SU-DHL-6 (cell line): Measurements from ENCODE around the gene CNTNAP5.

Experiments
- EZH2phosphoT487 ChIP-seq: fragments of 200-600 bp; sonication (generic), shearing (Covaris generic); conservative IDR thresholded peaks from 2 replicates; pipeline ENCODE4 v1.6.1; 2018; ENCODE audit warnings: mild to moderate bottlenecking, antibody characterized with exemption, low read length, moderate library complexity, mixed read lengths
- TF ChIP-seq, protein P1 (sequence below): fragments of 200-600 bp; sonication (generic); IDR thresholded peaks from one replicate; pipeline ENCODE4 v1.5.1; 2017; ENCODE audit warnings: antibody characterized with exemption, mild to moderate bottlenecking, low read length, moderate library complexity; ENCODE audit not compliant: insufficient read depth, poor library complexity, severe bottlenecking

DNA sequence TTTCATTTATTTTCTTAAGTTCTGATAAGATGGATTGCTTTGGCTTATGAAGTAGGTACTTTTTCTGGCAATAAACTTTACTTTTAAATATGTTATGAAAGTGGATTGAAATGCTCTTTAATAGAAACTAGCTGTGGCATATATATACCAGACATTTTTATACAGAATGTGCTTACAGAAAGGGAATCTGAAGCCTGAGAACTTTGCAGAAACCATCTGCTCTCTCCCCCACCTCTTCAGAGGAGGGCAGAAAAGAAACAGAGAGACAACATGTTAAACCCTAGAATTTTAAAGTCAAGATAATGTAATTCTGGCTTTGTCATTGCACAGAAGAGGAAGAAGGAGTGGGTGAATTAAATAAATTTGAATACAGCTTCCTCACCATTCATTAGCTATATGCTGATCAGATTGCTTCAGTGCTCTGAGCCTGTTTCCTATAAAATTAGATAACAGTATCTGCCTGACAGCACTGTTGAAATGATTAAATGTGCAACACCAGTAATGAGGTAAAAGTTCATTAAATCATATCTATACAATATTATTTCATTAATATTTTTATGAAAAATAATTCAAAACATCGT is 247.3 kb downstream of the CNTNAP5 start:
- TF ChIP-seq, protein P1, sequence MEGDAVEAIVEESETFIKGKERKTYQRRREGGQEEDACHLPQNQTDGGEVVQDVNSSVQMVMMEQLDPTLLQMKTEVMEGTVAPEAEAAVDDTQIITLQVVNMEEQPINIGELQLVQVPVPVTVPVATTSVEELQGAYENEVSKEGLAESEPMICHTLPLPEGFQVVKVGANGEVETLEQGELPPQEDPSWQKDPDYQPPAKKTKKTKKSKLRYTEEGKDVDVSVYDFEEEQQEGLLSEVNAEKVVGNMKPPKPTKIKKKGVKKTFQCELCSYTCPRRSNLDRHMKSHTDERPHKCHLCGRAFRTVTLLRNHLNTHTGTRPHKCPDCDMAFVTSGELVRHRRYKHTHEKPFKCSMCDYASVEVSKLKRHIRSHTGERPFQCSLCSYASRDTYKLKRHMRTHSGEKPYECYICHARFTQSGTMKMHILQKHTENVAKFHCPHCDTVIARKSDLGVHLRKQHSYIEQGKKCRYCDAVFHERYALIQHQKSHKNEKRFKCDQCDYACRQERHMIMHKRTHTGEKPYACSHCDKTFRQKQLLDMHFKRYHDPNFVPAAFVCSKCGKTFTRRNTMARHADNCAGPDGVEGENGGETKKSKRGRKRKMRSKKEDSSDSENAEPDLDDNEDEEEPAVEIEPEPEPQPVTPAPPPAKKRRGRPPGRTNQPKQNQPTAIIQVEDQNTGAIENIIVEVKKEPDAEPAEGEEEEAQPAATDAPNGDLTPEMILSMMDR, result no peak
- TF ChIP-seq EZH2phosphoT487, result no peak
